Cortex of kidney (tissue), 1 donor: Measurements from ENCODE around the gene VAV2.

Experiments
- DNase-seq: peaks from one replicate; lab custom pipeline; 2025; lab: John Stamatoyannopoulos, UW

Gene VAV2, protein sequence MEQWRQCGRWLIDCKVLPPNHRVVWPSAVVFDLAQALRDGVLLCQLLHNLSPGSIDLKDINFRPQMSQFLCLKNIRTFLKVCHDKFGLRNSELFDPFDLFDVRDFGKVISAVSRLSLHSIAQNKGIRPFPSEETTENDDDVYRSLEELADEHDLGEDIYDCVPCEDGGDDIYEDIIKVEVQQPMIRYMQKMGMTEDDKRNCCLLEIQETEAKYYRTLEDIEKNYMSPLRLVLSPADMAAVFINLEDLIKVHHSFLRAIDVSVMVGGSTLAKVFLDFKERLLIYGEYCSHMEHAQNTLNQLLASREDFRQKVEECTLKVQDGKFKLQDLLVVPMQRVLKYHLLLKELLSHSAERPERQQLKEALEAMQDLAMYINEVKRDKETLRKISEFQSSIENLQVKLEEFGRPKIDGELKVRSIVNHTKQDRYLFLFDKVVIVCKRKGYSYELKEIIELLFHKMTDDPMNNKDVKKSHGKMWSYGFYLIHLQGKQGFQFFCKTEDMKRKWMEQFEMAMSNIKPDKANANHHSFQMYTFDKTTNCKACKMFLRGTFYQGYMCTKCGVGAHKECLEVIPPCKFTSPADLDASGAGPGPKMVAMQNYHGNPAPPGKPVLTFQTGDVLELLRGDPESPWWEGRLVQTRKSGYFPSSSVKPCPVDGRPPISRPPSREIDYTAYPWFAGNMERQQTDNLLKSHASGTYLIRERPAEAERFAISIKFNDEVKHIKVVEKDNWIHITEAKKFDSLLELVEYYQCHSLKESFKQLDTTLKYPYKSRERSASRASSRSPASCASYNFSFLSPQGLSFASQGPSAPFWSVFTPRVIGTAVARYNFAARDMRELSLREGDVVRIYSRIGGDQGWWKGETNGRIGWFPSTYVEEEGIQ

DNA sequence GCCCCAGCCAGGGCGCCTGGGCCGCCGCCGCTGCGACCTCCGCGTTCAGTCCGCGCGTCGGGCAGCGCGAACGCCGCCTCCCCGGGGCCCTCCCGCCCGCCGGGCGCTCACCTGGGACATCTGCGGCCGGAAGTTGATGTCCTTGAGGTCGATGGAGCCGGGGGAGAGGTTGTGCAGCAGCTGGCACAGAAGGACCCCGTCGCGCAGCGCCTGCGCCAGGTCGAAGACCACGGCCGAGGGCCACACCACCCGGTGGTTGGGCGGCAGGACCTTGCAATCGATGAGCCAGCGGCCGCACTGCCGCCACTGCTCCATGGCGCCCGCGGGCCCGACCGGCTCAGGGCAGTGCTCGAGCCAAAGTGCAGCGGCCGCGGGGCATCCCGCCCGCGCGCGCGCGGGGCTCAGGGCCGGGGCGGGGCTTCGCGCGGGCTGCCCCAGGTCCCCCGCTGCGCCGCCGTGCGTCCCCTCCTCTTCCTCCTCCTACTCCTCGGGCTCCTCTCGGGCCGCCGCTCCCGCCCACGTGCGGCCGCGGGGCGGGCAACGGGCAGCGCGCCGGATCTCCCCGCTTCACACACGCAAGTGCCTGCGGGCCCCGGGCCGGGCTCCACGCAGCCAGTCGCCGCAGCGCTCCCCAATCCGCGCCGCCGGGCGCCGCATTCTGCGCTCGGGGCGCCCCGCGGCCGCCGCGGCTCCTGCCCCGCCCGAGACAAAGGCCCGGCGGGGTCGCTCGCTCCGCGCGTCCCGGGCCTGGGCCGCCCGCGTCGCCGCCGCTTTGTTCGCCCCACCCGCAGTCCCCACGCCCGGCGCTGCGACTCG lies at the start of gene VAV2:
Gene VAV2 (minus strand): TSS at position 361 of the 816 bp plus-strand sequence. CDS start 46 bp downstream, at position 315.
- DNase-seq: no peak

DNA sequence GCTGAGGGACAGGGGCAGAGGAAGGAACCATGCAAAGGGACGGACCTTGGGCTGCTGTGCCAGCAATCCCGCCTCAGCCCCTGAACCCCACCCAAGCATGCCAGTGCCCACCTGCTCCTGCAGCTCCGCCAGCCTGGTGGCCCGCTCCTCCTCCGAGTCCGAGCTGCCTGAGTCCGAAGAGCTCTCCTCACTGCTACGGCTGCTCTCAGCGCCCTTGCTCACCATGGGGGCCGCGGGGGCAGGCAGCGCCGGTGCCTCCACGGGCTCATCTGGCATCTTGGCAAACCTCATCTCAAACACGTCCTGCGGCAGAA lies 49.5 kb upstream of the VAV2 start:
- no peak for DNase-seq

DNA sequence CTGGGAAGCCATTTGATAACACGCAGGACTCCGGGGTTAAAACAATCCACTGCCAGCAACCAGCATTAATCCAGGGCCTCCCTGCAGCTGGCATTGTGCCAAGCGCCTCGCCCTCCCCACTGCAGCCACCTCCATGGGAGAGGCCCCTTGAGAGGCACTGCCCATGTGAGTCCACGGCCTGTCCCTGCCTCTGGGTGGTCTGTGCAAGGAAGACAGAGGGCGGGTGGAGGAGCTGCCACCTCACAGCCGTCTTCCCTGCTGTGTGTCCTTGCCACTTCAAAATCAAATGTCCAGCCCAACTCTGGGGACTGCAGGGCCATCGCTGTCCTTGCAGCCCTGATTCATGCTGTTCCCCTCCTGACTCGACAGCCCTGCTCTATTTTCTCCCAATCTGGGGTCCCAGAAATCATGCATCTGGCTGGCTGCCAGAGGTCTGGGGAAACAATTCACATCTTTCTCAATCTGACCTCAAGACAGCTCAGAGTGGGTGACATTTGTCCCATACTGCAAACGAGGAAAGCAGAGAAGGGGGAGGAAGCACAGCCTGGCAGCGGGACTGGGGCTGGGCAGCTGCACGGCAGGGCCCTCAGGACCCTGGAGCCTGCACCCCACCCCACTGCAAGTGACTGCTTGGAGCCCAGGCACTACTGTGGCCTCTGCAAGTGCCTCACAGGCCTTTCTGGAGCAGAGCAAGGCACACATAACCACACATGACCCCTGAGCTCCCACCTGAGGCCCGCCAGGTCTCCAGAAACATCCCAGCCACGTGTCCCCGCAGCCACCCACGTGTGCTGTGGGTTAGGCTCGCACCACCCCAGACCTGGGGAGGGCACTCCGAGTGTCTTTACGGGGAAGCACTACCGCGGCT lies 48.9 kb upstream of the VAV2 start:
- DNase-seq: no peak

DNA sequence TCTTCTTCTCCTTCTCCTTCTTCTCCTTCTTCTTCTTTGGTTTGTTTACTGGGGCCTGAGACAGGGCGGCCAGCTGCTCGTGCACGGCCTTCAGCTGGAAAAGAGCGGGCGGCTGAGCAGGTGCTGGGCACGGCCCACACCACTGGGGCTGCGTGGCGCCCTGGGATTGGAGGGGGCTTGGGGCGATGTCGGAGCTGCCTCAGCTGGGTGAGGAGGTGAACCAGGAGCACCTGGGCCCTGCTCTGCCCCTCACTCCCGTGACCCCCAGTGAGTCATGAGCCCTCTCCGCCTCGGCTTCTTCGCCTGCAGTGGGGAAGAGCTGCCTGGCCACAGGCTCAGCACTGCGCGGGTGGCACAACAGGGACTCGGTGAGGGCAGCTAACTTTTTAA lies 48.0 kb upstream of the VAV2 start:
- no peak for DNase-seq

DNA sequence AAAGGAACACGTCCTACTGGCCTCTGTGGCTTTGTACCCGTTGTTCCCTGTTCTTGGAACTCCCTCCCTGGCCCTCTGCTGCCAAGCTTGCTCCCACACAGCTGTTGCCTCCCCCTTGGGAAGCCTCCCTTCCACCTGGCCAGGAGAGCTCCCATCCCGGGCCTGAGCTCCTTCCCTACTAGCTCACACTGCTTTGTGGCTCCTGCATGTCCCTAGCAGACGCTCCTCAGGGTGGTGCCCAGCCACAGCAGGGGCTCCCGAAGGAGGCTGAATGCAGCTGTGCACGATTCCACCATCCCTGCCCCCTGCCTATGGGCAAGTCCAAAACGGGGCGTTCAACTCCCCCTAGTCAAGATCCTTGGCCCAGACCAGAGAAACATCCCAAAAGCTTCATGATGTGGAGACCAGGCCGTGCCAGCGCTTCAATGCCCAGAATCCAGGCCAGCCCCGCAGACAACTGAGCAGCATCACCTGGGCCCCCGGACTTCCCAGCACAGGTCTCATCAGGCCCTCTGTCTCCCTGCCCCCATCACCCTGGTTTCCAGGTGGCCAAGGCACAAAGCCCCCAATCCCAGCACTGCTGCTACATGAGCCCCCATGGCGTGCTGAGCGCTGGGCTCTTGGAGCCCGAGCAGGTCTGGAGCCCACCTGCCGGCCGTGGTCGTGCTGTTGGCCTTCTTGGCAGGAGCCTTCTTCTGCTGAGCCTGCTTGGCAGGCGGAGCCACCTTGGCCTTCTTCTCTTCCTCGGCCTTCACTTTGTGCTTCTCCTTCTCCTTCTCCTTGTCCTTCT lies 47.5 kb upstream of the VAV2 start:
- no peak for DNase-seq

DNA sequence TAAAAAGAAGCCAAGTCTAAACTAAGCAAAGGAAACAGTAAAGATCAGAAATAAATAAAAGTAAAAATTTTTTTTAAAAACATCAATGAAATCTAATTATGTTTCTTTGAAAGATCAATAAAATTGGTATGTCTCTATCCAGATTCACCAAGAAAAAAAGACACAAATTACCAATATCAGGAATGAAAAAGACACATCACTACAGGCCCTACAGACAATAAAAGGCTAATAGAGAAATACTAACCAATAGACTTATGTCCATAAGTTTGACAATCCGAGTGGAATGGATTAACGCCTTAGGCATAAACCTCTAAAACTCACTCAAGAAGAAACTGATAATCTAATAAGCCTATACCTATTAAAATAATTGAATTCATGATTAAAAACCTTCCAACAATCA lies 45.5 kb upstream of the VAV2 start:
- no peak for DNase-seq

DNA sequence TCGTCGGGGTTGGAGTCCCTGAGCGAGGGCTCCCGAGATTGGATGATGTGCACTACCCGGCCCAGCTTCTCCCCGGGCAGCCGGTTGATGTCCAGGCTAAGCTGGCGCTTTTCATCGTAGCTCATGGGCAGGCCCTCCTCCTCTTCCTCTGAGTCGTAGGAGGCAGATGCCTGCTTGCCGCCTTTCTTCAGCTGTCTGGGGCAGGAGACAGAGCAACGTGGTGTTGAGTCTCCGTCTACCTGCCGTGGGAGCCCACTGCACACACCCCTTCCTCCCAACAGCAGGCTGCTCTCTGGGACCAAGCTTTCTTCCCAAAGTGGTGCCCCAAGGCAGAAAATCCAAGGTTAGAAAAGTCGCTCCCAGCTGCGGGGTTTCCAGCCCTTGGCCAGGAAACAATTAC lies 44.0 kb upstream of the VAV2 start:
- DNase-seq: no peak

DNA sequence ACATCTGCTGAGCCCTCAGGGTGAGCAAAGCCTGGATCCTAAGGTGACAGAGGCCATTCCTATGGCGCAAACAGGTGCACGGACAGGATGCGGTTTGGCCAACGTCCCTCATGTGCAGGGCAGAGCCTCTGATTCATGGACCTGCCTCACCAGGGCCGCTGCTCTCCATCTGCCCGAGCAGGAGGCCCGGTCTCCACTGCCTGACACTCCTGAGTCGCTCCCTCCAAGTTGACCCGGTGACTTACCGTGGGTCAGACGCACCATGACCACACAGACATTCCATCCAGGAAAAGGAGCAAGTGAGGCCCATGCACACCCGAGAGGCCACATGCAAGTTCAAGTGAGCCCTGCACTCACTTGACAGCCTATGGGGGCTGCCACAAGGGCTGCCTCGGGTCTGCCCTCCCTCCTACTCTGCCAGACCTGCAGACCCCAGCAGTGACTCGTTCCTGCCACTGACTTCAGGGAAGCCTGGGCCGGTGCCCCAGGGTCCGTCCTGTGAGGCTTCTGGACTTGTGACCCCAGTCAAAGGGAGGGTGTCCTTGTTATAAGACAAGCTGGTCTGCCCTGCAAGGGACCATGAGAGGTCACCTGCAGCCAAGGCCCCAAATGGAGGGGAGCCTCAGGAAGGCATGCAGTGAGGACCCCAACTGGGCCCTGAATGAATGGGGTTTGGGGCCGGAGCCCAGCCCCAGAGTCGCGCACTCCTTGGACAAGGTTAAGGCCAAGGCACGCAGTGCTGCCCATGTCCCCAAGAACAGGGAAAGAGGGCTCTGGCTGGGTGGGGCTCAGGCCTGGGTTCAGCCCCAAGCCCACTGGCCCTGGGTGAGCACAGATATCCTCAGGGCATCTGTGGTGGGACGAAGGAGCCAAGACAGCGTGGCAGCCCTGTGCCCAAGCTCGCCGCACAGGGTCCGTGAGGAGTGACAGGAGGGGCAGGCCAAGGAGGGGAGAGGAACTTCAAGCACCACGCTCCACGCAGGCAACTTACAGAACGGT lies 43.2 kb upstream of the VAV2 start:
- no peak for DNase-seq

DNA sequence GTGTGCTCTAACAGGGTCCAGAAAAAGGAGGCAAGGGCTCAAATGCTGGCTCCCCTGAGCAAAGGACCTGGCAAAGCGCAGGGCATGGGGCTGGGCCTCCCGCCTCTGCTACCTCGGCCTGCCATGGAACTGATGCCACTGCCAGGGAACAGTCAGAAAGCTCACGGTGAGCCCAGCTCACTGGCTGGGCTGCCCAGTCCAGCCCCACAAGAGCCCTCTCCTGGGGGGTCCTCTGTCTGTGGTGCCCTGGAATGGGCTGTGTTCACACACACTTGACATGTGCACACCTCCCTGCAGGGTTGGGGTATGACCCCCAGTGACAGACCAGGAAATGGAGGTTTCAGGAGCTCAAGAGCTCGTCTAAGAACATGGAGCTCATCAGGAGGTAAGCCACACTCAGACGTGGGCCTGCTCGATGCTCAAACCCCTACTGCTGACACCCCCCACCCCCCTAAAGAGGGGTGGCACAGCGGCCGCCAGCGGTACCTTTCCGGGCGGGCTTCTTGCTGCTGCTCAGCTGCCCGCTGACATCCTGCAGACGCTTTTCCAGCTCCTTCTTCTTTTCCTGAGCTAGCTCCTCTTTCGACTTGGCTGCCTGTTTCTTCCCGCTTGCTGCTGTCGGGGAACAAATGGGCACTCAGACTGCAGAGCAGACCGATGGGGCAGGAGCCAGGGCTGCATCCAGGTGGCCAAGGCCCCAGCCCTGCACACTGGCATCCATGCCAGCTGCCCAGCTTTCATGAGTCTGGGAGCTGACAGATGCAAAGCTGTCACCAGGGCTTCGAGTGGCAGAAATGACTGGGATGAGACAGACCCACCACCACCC lies 42.3 kb upstream of the VAV2 start:
- no peak for DNase-seq

DNA sequence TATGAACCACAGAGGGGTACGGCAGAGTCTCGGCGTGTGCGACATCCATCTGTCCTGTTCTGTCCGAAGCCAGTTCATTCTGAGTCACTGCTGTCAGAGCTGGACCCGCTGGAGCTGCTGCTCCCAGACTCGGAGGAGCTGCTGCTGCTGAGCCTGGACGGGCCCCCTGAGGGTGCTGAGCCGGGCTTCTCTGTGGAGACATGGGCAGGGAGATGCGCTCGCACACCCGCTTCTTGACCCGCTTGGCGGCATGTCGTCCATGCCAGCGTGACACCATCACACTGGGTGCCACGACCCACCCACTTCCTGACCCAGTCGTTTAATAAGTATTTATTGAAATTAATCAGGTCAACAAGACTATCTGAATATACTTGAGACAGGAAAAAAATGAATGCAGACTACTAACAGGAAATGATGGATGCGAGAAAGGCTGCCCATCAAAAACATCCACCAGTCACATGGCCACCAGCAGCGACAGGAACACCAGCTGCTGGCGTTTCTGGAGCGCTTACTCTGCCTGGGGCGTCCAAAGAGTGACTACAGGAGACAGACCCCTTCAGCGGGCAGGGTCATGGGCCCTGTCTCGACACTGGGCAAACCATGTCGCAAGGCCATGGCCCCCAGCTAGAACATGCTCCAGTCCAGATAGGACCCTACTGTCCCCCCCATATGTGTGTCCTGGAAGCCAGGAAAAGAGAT lies 41.5 kb upstream of the VAV2 start:
- no peak for DNase-seq

DNA sequence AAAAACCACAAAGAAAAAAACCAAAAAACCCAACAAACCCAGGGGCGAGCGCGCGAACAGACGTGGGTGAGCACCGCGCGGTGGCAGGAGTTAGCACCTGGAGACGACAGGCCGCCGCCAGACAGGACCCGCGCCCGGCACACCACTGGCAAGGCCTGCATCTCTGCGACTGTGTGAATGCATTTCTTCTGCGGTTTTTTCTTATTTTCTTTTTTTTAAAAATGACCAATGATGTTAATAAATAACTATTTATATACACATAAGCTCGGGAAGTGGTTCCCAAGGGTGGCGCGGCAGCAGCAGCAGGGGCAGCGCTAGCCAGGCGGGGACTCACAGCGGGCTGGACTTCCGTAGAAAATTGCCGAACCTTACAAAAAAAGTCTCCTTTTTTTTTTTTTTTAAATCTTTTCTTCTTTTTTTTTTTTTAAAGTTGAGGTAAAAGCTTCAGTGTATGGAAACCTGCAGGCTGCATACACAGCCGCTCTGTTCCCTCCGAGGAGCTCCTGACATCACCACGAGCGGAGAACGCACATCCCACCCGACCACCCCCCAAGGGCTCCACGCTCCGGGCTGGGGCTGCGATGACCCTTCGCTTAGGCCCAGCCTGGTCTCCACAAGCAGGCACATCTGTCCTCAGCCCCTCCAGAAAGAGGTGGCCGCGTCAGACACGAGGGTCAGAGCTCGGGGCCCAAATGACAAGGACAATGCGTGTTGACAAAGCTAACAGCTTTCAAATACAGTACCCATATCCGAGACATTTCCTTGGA lies 40.5 kb upstream of the VAV2 start:
- no peak for DNase-seq

DNA sequence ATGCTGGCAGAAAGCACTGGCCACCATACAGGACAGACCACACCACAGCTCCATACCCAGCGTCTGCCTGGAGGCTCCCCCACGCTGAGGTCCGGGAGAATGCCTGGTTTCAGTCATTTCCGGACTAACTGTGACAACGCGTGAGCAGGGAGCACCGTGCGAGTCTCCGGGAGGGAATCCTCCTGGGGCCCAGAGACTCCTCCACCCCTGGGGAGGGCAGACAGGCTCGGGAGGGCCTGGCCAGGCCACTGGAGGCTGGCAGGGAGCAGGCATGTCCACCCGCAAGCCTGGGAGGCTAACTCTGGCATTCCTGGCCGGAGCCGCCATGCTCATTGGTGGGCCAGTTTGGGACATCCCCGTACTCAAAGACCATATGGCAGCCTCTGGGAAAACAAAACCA lies 39.7 kb upstream of the VAV2 start:
- DNase-seq: no peak

DNA sequence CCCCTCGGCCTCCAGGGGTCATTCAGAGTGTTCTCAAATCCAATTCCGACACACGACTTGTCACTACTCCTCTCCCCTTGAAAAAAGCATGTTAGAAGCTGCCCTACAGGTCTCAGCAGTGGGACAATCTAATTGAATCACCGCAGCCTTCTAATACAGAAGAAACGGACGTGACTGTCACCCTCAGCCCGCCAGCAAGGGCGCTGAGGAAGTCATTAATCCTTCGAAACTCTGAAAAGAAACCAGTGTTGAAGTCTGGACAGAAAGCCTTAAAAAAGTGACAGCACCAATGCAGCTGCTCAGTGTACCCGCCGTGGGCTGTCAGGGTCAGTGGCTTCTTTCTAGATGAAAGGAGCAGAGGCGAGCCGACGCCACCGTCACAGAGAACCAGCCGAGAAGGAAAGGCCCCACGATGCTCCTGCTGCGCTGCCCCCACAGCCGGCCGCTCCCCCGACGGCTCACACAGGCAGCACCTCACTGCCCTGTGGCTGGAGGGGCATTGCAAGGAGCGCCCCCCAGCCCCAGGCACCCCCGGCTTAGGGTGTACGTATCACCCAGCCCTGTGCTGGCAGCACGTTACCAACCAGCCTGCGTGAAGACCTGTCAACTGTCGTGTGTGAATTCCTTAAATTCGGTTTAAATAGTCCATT lies 38.8 kb upstream of the VAV2 start:
- no peak for DNase-seq

DNA sequence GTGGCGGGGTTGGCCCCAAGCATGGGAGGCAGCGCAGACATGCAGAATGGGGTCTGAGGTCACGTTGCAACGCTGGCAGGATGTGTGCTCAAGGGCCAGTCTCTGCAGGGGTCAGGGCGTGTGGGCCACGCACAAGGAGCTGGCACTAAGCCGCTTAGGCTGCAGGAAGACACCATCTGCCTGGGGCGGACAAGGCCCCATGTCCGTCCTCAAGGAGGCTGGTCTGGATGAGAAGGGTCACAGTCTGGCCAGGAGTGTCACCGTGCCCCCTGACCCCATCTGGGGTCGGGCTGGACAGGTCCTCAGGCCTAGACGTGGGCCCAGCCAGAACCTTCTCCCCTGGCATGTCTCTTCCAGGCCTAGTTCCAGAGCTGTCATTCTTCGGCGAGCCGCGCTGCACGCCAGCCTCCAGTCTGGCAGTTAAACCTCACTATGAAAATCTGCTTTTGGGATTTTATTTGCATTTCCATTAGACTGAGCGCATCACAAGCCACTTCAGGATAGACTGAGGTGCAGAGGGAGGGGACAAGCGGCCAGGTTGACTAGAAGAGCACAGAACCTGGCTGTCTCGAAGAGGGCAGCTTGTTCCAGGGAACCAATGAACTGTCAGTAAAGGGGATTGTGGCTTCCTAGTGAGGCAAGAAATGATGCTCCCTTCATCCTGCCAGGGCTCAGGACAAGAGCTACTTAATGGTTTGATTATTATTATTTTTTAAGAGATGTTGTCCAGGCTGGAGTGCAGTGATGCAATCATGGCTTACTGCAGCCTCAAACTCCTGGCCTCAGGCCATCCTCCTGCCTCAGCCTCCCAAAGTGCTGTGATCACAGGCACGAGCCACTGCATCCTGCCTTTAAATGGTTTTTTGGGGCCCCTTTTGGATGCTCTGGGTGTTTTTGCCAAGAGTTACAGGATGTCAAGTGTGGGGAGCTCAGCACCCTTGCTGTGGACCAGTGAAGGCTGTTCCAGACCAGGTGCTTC lies 37.4 kb upstream of the VAV2 start:
- DNase-seq: no peak

DNA sequence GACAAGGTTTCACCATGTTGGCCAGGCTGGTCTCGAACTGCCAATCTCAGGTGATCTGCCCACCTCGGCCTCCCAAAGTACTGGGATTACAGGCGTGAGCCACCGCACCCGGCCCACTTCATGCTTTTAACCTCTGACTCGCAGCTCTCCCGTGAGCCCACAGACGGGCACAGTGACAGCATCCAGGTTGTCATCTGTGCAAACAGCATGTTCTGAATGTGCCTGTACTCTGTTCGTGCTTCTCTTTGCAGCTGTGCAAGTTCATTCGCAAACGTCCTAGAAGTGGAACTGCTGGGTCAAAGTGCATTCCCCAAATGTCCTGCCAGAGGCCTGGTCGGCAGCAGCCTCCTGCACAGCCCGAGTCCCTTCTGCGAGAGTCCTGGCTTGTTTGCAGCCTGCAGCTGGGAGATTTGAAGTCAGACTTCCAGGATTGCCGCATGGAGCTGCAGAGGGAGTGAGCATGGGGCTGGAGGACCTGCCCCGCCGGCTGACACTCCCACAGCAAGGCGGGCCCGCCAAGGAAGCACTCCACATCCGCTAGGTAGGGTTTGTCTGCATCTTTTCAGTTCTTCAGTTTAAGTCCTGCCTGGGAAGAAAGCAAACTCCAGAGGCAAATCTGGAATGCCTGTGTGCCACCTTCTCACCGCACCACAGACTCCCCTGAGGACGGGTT lies 36.6 kb upstream of the VAV2 start:
- DNase-seq: no peak
